Type B pancreatic cell (in vitro differentiated cells): Measurements from ENCODE around the gene IFIT5. TPM values are rescaled to one million over a fixed set of nuclear protein-coding genes. Genes with fewer than 3 reads are reported as not detected.
A peak's percentile ranks its signal among the peaks of the same experiment; 100 is the strongest.

Source experiments
- DNase-seq: peaks from one replicate; pipeline ENCODE4 v3.0.0; 2021; ENCODE audit warnings: mixed read lengths; ENCODE audit not compliant: unreplicated experiment; ENCODE audit errors: extremely low spot score
- H3K27ac Mint-ChIP-seq: 2 replicates; pipeline ENCODE4 v1.8.0; 2021; ENCODE audit warnings: mild to moderate bottlenecking, mixed read lengths
- H3K27me3 Mint-ChIP-seq: 2 replicates; pipeline ENCODE4 v1.8.0; 2021; ENCODE audit warnings: mixed read lengths
- H3K36me3 Mint-ChIP-seq: 2 replicates; pipeline ENCODE4 v1.8.0; 2021; ENCODE audit warnings: mixed read lengths
- H3K4me1 Mint-ChIP-seq: one replicate; pipeline ENCODE4 v1.8.0; 2021; ENCODE audit warnings: mixed read lengths; ENCODE audit not compliant: unreplicated experiment
- H3K4me3 Mint-ChIP-seq: 2 replicates; pipeline ENCODE4 v1.8.0; 2021; ENCODE audit warnings: mild to moderate bottlenecking, mixed read lengths
- H3K9me3 Mint-ChIP-seq: 2 replicates; pipeline ENCODE4 v1.8.0; 2021; ENCODE audit warnings: mixed read lengths
- CTCF ChIP-seq: fragments of 200-600 bp; sonication (generic); conservative IDR thresholded peaks from 2 replicates; pipeline ENCODE4 v1.5.0; 2021; ENCODE audit warnings: antibody characterized with exemption, mild to moderate bottlenecking
- total RNA-seq: library from RNA; stranded (reverse); gene quantifications from 2 replicates; pipeline ENCODE4 v1.2.1, GENCODE V29; 2021; ENCODE audit warnings: low replicate concordance

IFIT5 gene
- total RNA-seq, 1 donor from 2014 or later: 11.0 TPM

GRCh38 chr10:89425000-89425399 is 10.6 kb downstream of the IFIT5 start:
- H3K27me3 Mint-ChIP-seq: no peaks in the 10 kb centered on the region
- TF ChIP-seq CTCF: no peak
- no peak overlapping the region for H3K4me3 Mint-ChIP-seq
- peaks cover 5% of the 10 kb centered on the region for H3K9me3 Mint-ChIP-seq
- peaks cover 3% of the 10 kb centered on the region for H3K36me3 Mint-ChIP-seq
- H3K4me1 Mint-ChIP-seq: peaks cover 17% of the 10 kb centered on the region
- H3K27ac Mint-ChIP-seq: no peak overlapping the region
- DNase-seq: no peak

- peaks cover 10% of the 10 kb centered on the region for H3K4me1 Mint-ChIP-seq
- no peak overlapping the region for H3K4me3 Mint-ChIP-seq
- H3K27me3 Mint-ChIP-seq: no peaks in the 10 kb centered on the region
- H3K9me3 Mint-ChIP-seq: no peaks in the 10 kb centered on the region
- TF ChIP-seq CTCF: peak; percentile 89
- DNase-seq: no peak
- H3K27ac Mint-ChIP-seq: no peak overlapping the region
- H3K36me3 Mint-ChIP-seq: no peaks in the 10 kb centered on the region
These were observed 12.0 kb downstream of the IFIT5 start for GRCh38 chr10:89426230-89426868.

- no peak overlapping the region for H3K27ac Mint-ChIP-seq
These were observed 13.3 kb downstream of the IFIT5 start for GRCh38 chr10:89427629-89428028.

GRCh38 chr10:89428877-89429276 is 14.5 kb downstream of the IFIT5 start:
- peaks cover 13% of the 10 kb centered on the region for H3K4me1 Mint-ChIP-seq
- no peak overlapping the region for H3K4me3 Mint-ChIP-seq
- H3K36me3 Mint-ChIP-seq: no peaks in the 10 kb centered on the region
- DNase-seq: no peak
- no peaks in the 10 kb centered on the region for H3K9me3 Mint-ChIP-seq
- H3K27me3 Mint-ChIP-seq: no peaks in the 10 kb centered on the region
- TF ChIP-seq CTCF: no peak
- H3K27ac Mint-ChIP-seq: no peak overlapping the region

More at GRCh38 chr10:89427629-89428028, 13.3 kb downstream of the IFIT5 start:
- no peaks in the 10 kb centered on the region for H3K27me3 Mint-ChIP-seq
- no peak for DNase-seq
- no peaks in the 10 kb centered on the region for H3K36me3 Mint-ChIP-seq
- H3K9me3 Mint-ChIP-seq: no peaks in the 10 kb centered on the region
- TF ChIP-seq CTCF: no peak
- no peak overlapping the region for H3K4me3 Mint-ChIP-seq
- peaks cover 13% of the 10 kb centered on the region for H3K4me1 Mint-ChIP-seq

GRCh38 chr10:89431977-89432376 is 17.6 kb downstream of the IFIT5 start:
- no peak for DNase-seq
- Mint-ChIP-seq H3K36me3 (no peaks in the 10 kb centered on the region), H3K4me1 (peaks cover 6% of the 10 kb centered on the region), H3K27me3 (no peaks in the 10 kb centered on the region), H3K9me3 (no peaks in the 10 kb centered on the region), H3K27ac (peak overlapping the region; percentile 18), H3K4me3 (no peak overlapping the region)
- no peak for TF ChIP-seq CTCF
